OCI-LY7 (cell line): ENCODE results near the gene SPEN. TPM values are rescaled to one million over a fixed set of nuclear protein-coding genes. Genes with fewer than 3 reads are reported as not detected.

Source experiments
- BruUV-seq: library from RNA; stranded (reverse); fragments of 400-500 nt; replicated peaks from 2 replicates; lab custom pipeline; 2021; lab: Mats Ljungman, UMichigan
- CTCF ChIA-PET: fragments of 300-600 bp; sonication (Branson Sonifier 250); formaldehyde crosslinking; loops from one replicate; lab custom pipeline; 2022; ENCODE audit warnings: antibody characterized with exemption; ENCODE audit not compliant: unreplicated experiment; lab: Charles Lee
- POLR2A ChIA-PET: fragments of 300-600 bp; sonication (Branson Sonifier 250); formaldehyde crosslinking; loops from one replicate; lab custom pipeline; 2022; ENCODE audit warnings: antibody characterized with exemption; lab: Charles Lee
- DNase-seq: peaks from one replicate; pipeline ENCODE4 v3.0.0-alpha.2; 2015; ENCODE audit warnings: low spot score
- H2AFZ ChIP-seq: fragments of 200-600 bp; sonication (generic), shearing (Covaris generic); 2 replicates; pipeline ENCODE4 v1.6.1; 2014; ENCODE audit warnings: mild to moderate bottlenecking, antibody characterized with exemption, low read length, moderate library complexity
- H3K27ac ChIP-seq: fragments of 200-600 bp; sonication (generic); 2 replicates; pipeline ENCODE4 v1.5.1; 2014; ENCODE audit warnings: mixed run types, low read depth, mild to moderate bottlenecking, moderate library complexity, low read length, inconsistent platforms; ENCODE audit not compliant: poor library complexity, severe bottlenecking
- H3K36me3 ChIP-seq: fragments of 200-600 bp; sonication (generic); 2 replicates; pipeline ENCODE4 v1.6.1; 2014; ENCODE audit warnings: mild to moderate bottlenecking, antibody characterized with exemption, low read length, moderate library complexity, mixed read lengths; ENCODE audit not compliant: insufficient read depth
- H3K4me1 ChIP-seq: fragments of 200-600 bp; sonication (generic); 2 replicates; pipeline ENCODE4 v1.5.1; 2014; ENCODE audit warnings: mild to moderate bottlenecking, low read length; ENCODE audit not compliant: insufficient read depth, poor library complexity, severe bottlenecking
- H3K4me2 ChIP-seq: fragments of 200-600 bp; sonication (generic); 2 replicates; pipeline ENCODE4 v1.6.1; 2014; ENCODE audit warnings: mild to moderate bottlenecking, low read length
- H3K4me3 ChIP-seq: fragments of 200-600 bp; sonication (generic); 2 replicates; pipeline ENCODE4 v1.5.1; 2014; ENCODE audit warnings: mild to moderate bottlenecking, low read depth, low read length; ENCODE audit not compliant: poor library complexity, severe bottlenecking
- H3K79me2 ChIP-seq: fragments of 200-600 bp; sonication (generic); 2 replicates; pipeline ENCODE4 v1.6.1; 2016; ENCODE audit warnings: low read depth, mild to moderate bottlenecking, low read length, moderate library complexity, mixed read lengths; ENCODE audit not compliant: insufficient read depth
- H3K9me2 ChIP-seq: fragments of 200-600 bp; sonication (generic); 2 replicates; pipeline ENCODE4 v1.6.1; 2016; ENCODE audit warnings: mild to moderate bottlenecking, low read length, mixed read lengths; ENCODE audit not compliant: insufficient read depth
- H3K9me3 ChIP-seq: fragments of 200-600 bp; sonication (generic); 2 replicates; pipeline ENCODE4 v1.6.1; 2014; ENCODE audit warnings: mild to moderate bottlenecking, mixed run types, low read length, mixed read lengths
- H4K20me1 ChIP-seq: fragments of 200-600 bp; sonication (generic); 2 replicates; pipeline ENCODE4 v1.6.1; 2014; ENCODE audit warnings: mild to moderate bottlenecking, antibody characterized with exemption, low read length, moderate library complexity, mixed read lengths; ENCODE audit not compliant: insufficient read depth
- CTCF ChIP-seq: fragments of 200-600 bp; sonication (generic); conservative IDR thresholded peaks from 2 replicates; pipeline ENCODE4 v1.5.1; 2014; ENCODE audit warnings: mild to moderate bottlenecking, antibody characterized with exemption, low read length, moderate library complexity, mixed read lengths
- EZH2phosphoT487 ChIP-seq: fragments of 200-600 bp; sonication (generic); IDR thresholded peaks from 2 replicates; pipeline ENCODE4 v1.6.1; 2018; ENCODE audit warnings: low read depth, borderline replicate concordance, mild to moderate bottlenecking, mixed run types, antibody characterized with exemption, low read length, moderate library complexity, mixed read lengths
- intact Hi-C: fragments of 100-400 bp; cut with micrococcal nuclease; formaldehyde crosslinking; loops from one replicate; pipeline ENCODE4 v1.10.0; 2022; ENCODE audit not compliant: unreplicated experiment
- total RNA-seq, 2 experiments: library from RNA; depleted of rRNA in 1 of 2; stranded (reverse); fragments of >200 nt in 1 of 2; shearing (Covaris generic) in 1 of 2; gene quantifications; 2 replicates each; pipeline ENCODE4 v1.2.3, GENCODE V29; 2014 to 2022

SPEN gene
- total RNA-seq, 2 experiments from 2014 or later, result 40.7 to 87.1 TPM

GRCh38 chr1:15943328-15943991 lies 96.0 kb downstream of the SPEN start:
- no peaks in the 10 kb centered on the region for H3K9me3 ChIP-seq
- POLR2A ChIA-PET, result no interaction called here
- DNase-seq, result no peak
- intact Hi-C loops, result no loop called here
- H3K27ac ChIP-seq, result no peak overlapping the region
- BruUV-seq, result no TSS peak
- H2AFZ ChIP-seq, result no peak overlapping the region
- H3K4me3 ChIP-seq, result no peak overlapping the region
- H3K79me2 ChIP-seq, result no peaks in the 10 kb centered on the region
- H3K36me3 ChIP-seq, result peaks cover 99% of the 10 kb centered on the region
- H4K20me1 ChIP-seq, result no peaks in the 10 kb centered on the region
- H3K4me2 ChIP-seq, result no peak overlapping the region
- no peak for TF ChIP-seq EZH2phosphoT487
- no peak for TF ChIP-seq CTCF
- H3K4me1 ChIP-seq, result peaks cover 10% of the 10 kb centered on the region
- CTCF ChIA-PET, result no interaction called here
- H3K9me2 ChIP-seq, result no peaks in the 10 kb centered on the region

GRCh38 chr1:15943992-15944307 lies 96.4 kb downstream of the SPEN start:
- Histone ChIP-seq H3K9me3 (no peaks in the 10 kb centered on the region), H4K20me1 (no peaks in the 10 kb centered on the region), H3K79me2 (no peaks in the 10 kb centered on the region; the same call in 1 of the 2 replicates), H3K4me1 (peaks cover 15% of the 10 kb centered on the region), H3K4me3 (no peak overlapping the region), H3K27ac (no peak overlapping the region), H3K4me2 (no peak overlapping the region), H3K9me2 (no peaks in the 10 kb centered on the region), H2AFZ (no peak overlapping the region), H3K36me3 (peaks cover 99% of the 10 kb centered on the region)
- ChIA-PET POLR2A (no interaction called here), CTCF (no interaction called here)
- no peak for TF ChIP-seq CTCF
- TF ChIP-seq EZH2phosphoT487, result no peak
- BruUV-seq, result no TSS peak
- DNase-seq, result no peak
- intact Hi-C loops, result no loop called here

- Histone ChIP-seq H3K79me2 (no peaks in the 10 kb centered on the region; the same call in 1 of the 2 replicates), H3K36me3 (peaks cover 97% of the 10 kb centered on the region), H3K4me1 (peaks cover 20% of the 10 kb centered on the region), H4K20me1 (no peaks in the 10 kb centered on the region), H3K4me2 (no peak overlapping the region), H2AFZ (no peak overlapping the region), H3K4me3 (no peak overlapping the region), H3K27ac (no peak overlapping the region), H3K9me3 (no peaks in the 10 kb centered on the region), H3K9me2 (no peaks in the 10 kb centered on the region)
- CTCF ChIA-PET, result no interaction called here
- DNase-seq, result no peak
- POLR2A ChIA-PET, result no interaction called here
- BruUV-seq, result no TSS peak
- intact Hi-C loops, result no loop called here
- TF ChIP-seq CTCF (no peak), EZH2phosphoT487 (no peak)
Observed at GRCh38 chr1:15944308-15945010, 97.0 kb downstream of the SPEN start.
